NCI-H524 treated with DMSO at 0.1 percent for 48 hours (cell line): Measurements from ENCODE around the gene ATP2C2.

Experiments used
- DNase-seq: peaks from one replicate; lab custom pipeline; 2025; lab: John Stamatoyannopoulos, UW

ATP2C2 gene

GRCh38 chr16:84451781-84452180 lies 83.4 kb downstream of the ATP2C2 start:
- no peak for DNase-seq

GRCh38 chr16:84453061-84453752 lies 84.9 kb downstream of the ATP2C2 start:
- no peak for DNase-seq

GRCh38 chr16:84454611-84455010 lies 86.3 kb downstream of the ATP2C2 start:
- DNase-seq: no peak

GRCh38 chr16:84455031-84455430 lies 86.7 kb downstream of the ATP2C2 start:
- DNase-seq: no peak

- no peak for DNase-seq
These were observed 90.5 kb downstream of the ATP2C2 start for GRCh38 chr16:84458606-84459532.

GRCh38 chr16:84459533-84459894 lies 91.2 kb downstream of the ATP2C2 start:
- DNase-seq: no peak

GRCh38 chr16:84459941-84460405 lies 91.6 kb downstream of the ATP2C2 start:
- peak; percentile 100 for DNase-seq

GRCh38 chr16:84460406-84461028 lies 92.2 kb downstream of the ATP2C2 start:
- peak; percentile 35 for DNase-seq

GRCh38 chr16:84461029-84461412 lies 92.7 kb downstream of the ATP2C2 start:
- no peak for DNase-seq

GRCh38 chr16:84461413-84462295 lies 93.3 kb downstream of the ATP2C2 start:
- DNase-seq: no peak

GRCh38 chr16:84462296-84463210 lies 94.2 kb downstream of the ATP2C2 start:
- no peak for DNase-seq

- no peak for DNase-seq
These were observed 94.9 kb downstream of the ATP2C2 start for GRCh38 chr16:84463221-84463620.

- DNase-seq: no peak
These were observed 95.8 kb downstream of the ATP2C2 start for GRCh38 chr16:84464116-84464515.

- no peak for DNase-seq
These were observed 96.8 kb downstream of the ATP2C2 start for GRCh38 chr16:84465154-84465553.

GRCh38 chr16:84466692-84467091 lies 98.4 kb downstream of the ATP2C2 start:
- DNase-seq: no peak

GRCh38 chr16:84467256-84467655 lies 98.9 kb downstream of the ATP2C2 start:
- no peak for DNase-seq

- no peak for DNase-seq
These were observed 99.4 kb downstream of the ATP2C2 start for GRCh38 chr16:84467709-84468108.

GRCh38 chr16:84471316-84471715 lies 103.0 kb downstream of the ATP2C2 start:
- DNase-seq: no peak

GRCh38 chr16:84471966-84472365 lies 103.6 kb downstream of the ATP2C2 start:
- no peak for DNase-seq

GRCh38 chr16:84475643-84476240 lies 107.4 kb downstream of the ATP2C2 start:
- no peak for DNase-seq
